Endodermal cell (in vitro differentiated cells): ENCODE measurements around the gene WDR7. TPM values are rescaled to one million over a fixed set of nuclear protein-coding genes. Genes with fewer than 3 reads are reported as not detected.

ENCODE experiments used
- DNase-seq: peaks from one replicate; pipeline ENCODE4 v3.0.0-alpha.2; 2017
- H3K27ac ChIP-seq: 2 replicates; pipeline ENCODE4 v1.5.1; 2013; ENCODE audit warnings: mild to moderate bottlenecking, low read depth, low read length, moderate library complexity
- H3K27me3 ChIP-seq: 2 replicates; pipeline ENCODE4 v1.6.1; 2013; ENCODE audit warnings: mild to moderate bottlenecking, low read length, moderate library complexity; ENCODE audit not compliant: insufficient read depth, control insufficient read depth, poor library complexity, severe bottlenecking
- H3K36me3 ChIP-seq: 2 replicates; pipeline ENCODE4 v1.7.0; 2013; ENCODE audit warnings: mild to moderate bottlenecking, low read length, moderate library complexity; ENCODE audit not compliant: control insufficient read depth, insufficient read depth
- H3K4me1 ChIP-seq: one replicate; pipeline ENCODE4 v1.7.0; 2013; ENCODE audit warnings: low read length; ENCODE audit not compliant: control insufficient read depth, insufficient read depth
- H3K4me3 ChIP-seq: 2 replicates; pipeline ENCODE4 v1.5.1; 2013; ENCODE audit warnings: mild to moderate bottlenecking, low read length, moderate library complexity
- H3K9ac ChIP-seq: 2 replicates; pipeline ENCODE4 v1.6.1; 2013; ENCODE audit warnings: mild to moderate bottlenecking, low read length, moderate library complexity; ENCODE audit not compliant: poor library complexity, severe bottlenecking; ENCODE audit errors: extremely low read depth
- H3K9me3 ChIP-seq: 2 replicates; pipeline ENCODE4 v1.6.1; 2013; ENCODE audit warnings: mild to moderate bottlenecking, low read length, moderate library complexity; ENCODE audit not compliant: control insufficient read depth
- H3K27ac Mint-ChIP-seq: 2 replicates; pipeline ENCODE4 v1.8.0; 2020; ENCODE audit warnings: mixed read lengths
- H3K27me3 Mint-ChIP-seq: 2 replicates; pipeline ENCODE4 v1.8.0; 2021; ENCODE audit warnings: mild to moderate bottlenecking, mixed read lengths; ENCODE audit not compliant: insufficient read depth
- H3K36me3 Mint-ChIP-seq: 2 replicates; pipeline ENCODE4 v1.8.0; 2020; ENCODE audit warnings: low read depth, mixed read lengths
- H3K4me1 Mint-ChIP-seq: 2 replicates; pipeline ENCODE4 v1.8.0; 2020; ENCODE audit warnings: mixed read lengths
- H3K4me3 Mint-ChIP-seq: 2 replicates; pipeline ENCODE4 v1.8.0; 2020; ENCODE audit warnings: mild to moderate bottlenecking, moderate library complexity, mixed read lengths
- H3K9me3 Mint-ChIP-seq: 2 replicates; pipeline ENCODE4 v1.8.0; 2020; ENCODE audit warnings: mild to moderate bottlenecking, mixed read lengths
- CTCF ChIP-seq: fragments of 200-600 bp; sonication (generic); conservative IDR thresholded peaks from 2 replicates; pipeline ENCODE4 v1.5.0; 2021; ENCODE audit warnings: antibody characterized with exemption, mild to moderate bottlenecking
- WGBS, 2 experiments: methylation state at CpG; one replicate each; pipeline versions ENCODE4 v1.1.5 to v1.1.7; 2013; ENCODE audit warnings: missing lambda C conversion rate in 2 of 2, mixed read lengths in 1 of 2; ENCODE audit not compliant: insufficient coverage in 1 of 2, insufficient read length in 1 of 2; 5-methylcytosine and 5-hydroxymethylcytosine counted together
- total RNA-seq, 2 donors: library from RNA; stranded (reverse); fragmentation: NEBNext Ultra II Directional in 1 of 2; extraction: Animal tissue kit (Norgen Biotek cat#: 25700) in 1 of 2; gene quantifications; 2 replicates in 1 of 2; 3 replicates in 1 of 2; pipeline ENCODE4 v1.2.1, GENCODE V29; 2021

Gene WDR7
- total RNA-seq, 2 donors from 2014 or later: 17.1 to 22.5 TPM

- no peaks in the 10 kb centered on the region for H3K9me3 Mint-ChIP-seq
- H3K4me1 Mint-ChIP-seq: no peaks in the 10 kb centered on the region
These were observed 296.1 kb downstream of the WDR7 start for GRCh38 chr18:56947236-56947635.

GRCh38 chr18:56952026-56952425, 300.9 kb downstream of the WDR7 start:
- no peak overlapping the region for H3K27ac ChIP-seq
- no peaks in the 10 kb centered on the region for H3K27me3 ChIP-seq
- H3K27ac Mint-ChIP-seq: no peak overlapping the region
- WGBS, 2 experiments: 83 to 87% methylated on average over 3 to 6 of the region's 6 CpGs
- no peaks in the 10 kb centered on the region for H3K27me3 Mint-ChIP-seq
- H3K4me1 Mint-ChIP-seq: no peaks in the 10 kb centered on the region
- TF ChIP-seq CTCF: no peak
- H3K9me3 ChIP-seq: no peaks in the 10 kb centered on the region
- no peaks in the 10 kb centered on the region for H3K9me3 Mint-ChIP-seq
- H3K4me3 ChIP-seq: no peak overlapping the region
- no peaks in the 10 kb centered on the region for H3K4me1 ChIP-seq
- H3K36me3 Mint-ChIP-seq: no peaks in the 10 kb centered on the region
- no peak for DNase-seq
- H3K36me3 ChIP-seq: no peaks in the 10 kb centered on the region
- no peak overlapping the region for H3K4me3 Mint-ChIP-seq
- H3K9ac ChIP-seq: no peak overlapping the region

More at GRCh38 chr18:56947236-56947635, 296.1 kb downstream of the WDR7 start:
- Histone ChIP-seq H3K27me3 (no peaks in the 10 kb centered on the region), H3K9ac (no peak overlapping the region), H3K9me3 (no peaks in the 10 kb centered on the region), H3K36me3 (no peaks in the 10 kb centered on the region), H3K4me1 (no peaks in the 10 kb centered on the region), H3K27ac (no peak overlapping the region), H3K4me3 (no peak overlapping the region)
- no peak overlapping the region for H3K27ac Mint-ChIP-seq
- WGBS, 2 experiments: 79 to 94% methylated on average over 3 to 4 of the region's 6 CpGs
- no peak for DNase-seq
- no peaks in the 10 kb centered on the region for H3K36me3 Mint-ChIP-seq
- H3K27me3 Mint-ChIP-seq: no peaks in the 10 kb centered on the region
- no peak overlapping the region for H3K4me3 Mint-ChIP-seq
- TF ChIP-seq CTCF: no peak

GRCh38 chr18:56953428-56954198, 302.5 kb downstream of the WDR7 start:
- Mint-ChIP-seq H3K4me1 (no peaks in the 10 kb centered on the region), H3K4me3 (no peak overlapping the region), H3K27ac (no peak overlapping the region), H3K36me3 (no peaks in the 10 kb centered on the region), H3K27me3 (no peaks in the 10 kb centered on the region), H3K9me3 (no peaks in the 10 kb centered on the region)
- no peaks in the 10 kb centered on the region for H3K9me3 ChIP-seq
- no peak overlapping the region for H3K27ac ChIP-seq
- H3K27me3 ChIP-seq: no peaks in the 10 kb centered on the region
- H3K9ac ChIP-seq: no peak overlapping the region
- no peaks in the 10 kb centered on the region for H3K36me3 ChIP-seq
- no peak for DNase-seq
- no peak overlapping the region for H3K4me3 ChIP-seq
- no peak for TF ChIP-seq CTCF
- WGBS, 2 experiments: 98 to 100% methylated on average over 2 to 3 of the region's 3 CpGs
- no peaks in the 10 kb centered on the region for H3K4me1 ChIP-seq
